Tibial nerve (tissue), 4 donors: ENCODE results near the gene NCKAP1. TPM values are rescaled to one million over a fixed set of nuclear protein-coding genes. Genes with fewer than 3 reads are reported as not detected.

Source experiments
- DNase-seq, 2 donors: peaks; one replicate each; pipeline ENCODE4 v3.0.0-alpha.2; 2019; ENCODE audit warnings: low spot score in 2 of 2
- H3K27ac ChIP-seq, 4 donors: fragments of 200-600 bp; sonication (generic) in 3 of 4; one replicate each; pipeline ENCODE4 v1.5.1; 2017 to 2019; ENCODE audit warnings: mild to moderate bottlenecking in 1 of 4
- H3K27me3 ChIP-seq, 2 donors: fragments of 200-600 bp; sonication (generic) in 1 of 2; one replicate each; pipeline versions ENCODE4 v1.5.1 to v1.6.0; 2017 to 2019
- H3K36me3 ChIP-seq, 3 donors: fragments of 200-600 bp; sonication (generic); one replicate each; pipeline ENCODE4 v1.5.1; 2018 to 2019
- H3K4me1 ChIP-seq, 4 donors: fragments of 200-600 bp; sonication (generic) in 3 of 4; one replicate each; pipeline ENCODE4 v1.5.1; 2017 to 2019
- H3K4me3 ChIP-seq, 4 donors: fragments of 200-600 bp; sonication (generic) in 3 of 4; one replicate each; pipeline ENCODE4 v1.5.1; 2017 to 2019; ENCODE audit warnings: mild to moderate bottlenecking in 1 of 4, moderate library complexity in 1 of 4
- H3K9me3 ChIP-seq, 4 donors: fragments of 200-600 bp; sonication (generic) in 3 of 4; one replicate each; pipeline ENCODE4 v1.5.1; 2017 to 2019
- CTCF ChIP-seq, 5 experiments: fragments of 200-600 bp in 3 of 5; fragments of 450-650 bp in 2 of 5; sonication (generic) in 3 of 5; IDR thresholded peaks; one replicate each; pipeline ENCODE4 v1.5.1; 2016 to 2019; ENCODE audit warnings: antibody characterized with exemption in 5 of 5, mild to moderate bottlenecking in 3 of 5, moderate library complexity in 2 of 5
- EP300 ChIP-seq, 2 donors: sonication (generic); formaldehyde crosslinking; IDR thresholded peaks; one replicate each; pipeline ENCODE4 v1.6.1; 2017; ENCODE audit warnings: antibody characterized with exemption in 2 of 2, mild to moderate bottlenecking in 1 of 2
- POLR2A ChIP-seq, 2 donors: fragments of 450-650 bp; IDR thresholded peaks; one replicate each; pipeline ENCODE4 v1.6.1; 2017; ENCODE audit warnings: antibody characterized with exemption in 2 of 2, mild to moderate bottlenecking in 2 of 2, moderate library complexity in 2 of 2
- WGBS, 2 donors: methylation state at CpG; one replicate each; pipeline ENCODE4 v1.1.5; 2018; 5-methylcytosine and 5-hydroxymethylcytosine counted together
- total RNA-seq, 4 donors: library from RNA; depleted of rRNA; stranded (reverse); fragments of >200 nt; gene quantifications; one replicate each; pipeline ENCODE4 v1.1.0, GENCODE V29; 2016

NCKAP1 gene
- total RNA-seq, 4 donors from 2014 or later, result 80.6 to 114 (median 85.6) TPM

GRCh38 chr2:182914852-182915251, 123.4 kb downstream of the NCKAP1 start:
- DNase-seq, result no peak
- no peaks in the 10 kb centered on the region for H3K27me3 ChIP-seq
- 65 to 76% methylated on average over 1 of the region's 1 CpG for WGBS, 2 donors
- peaks cover 0 to 68% (median 2%) of the 10 kb centered on the region in 3 donors for H3K36me3 ChIP-seq
- no peaks in the 10 kb centered on the region for H3K9me3 ChIP-seq
- H3K4me1 ChIP-seq, result no peaks in the 10 kb centered on the region
- H3K27ac ChIP-seq, result no peak overlapping the region
- H3K4me3 ChIP-seq, result no peak overlapping the region
- TF ChIP-seq POLR2A (IDR thresholded peaks at IDR 0.05), result no peak
- TF ChIP-seq EP300 (IDR thresholded peaks at IDR 0.05), result no peak
- no peak for TF ChIP-seq CTCF (IDR thresholded peaks at IDR 0.05)

GRCh38 chr2:182913064-182913463, 125.2 kb downstream of the NCKAP1 start:
- 94 to 100% methylated on average over 1 of the region's 1 CpG for WGBS, 2 donors
- DNase-seq, result no peak
- Histone ChIP-seq H3K36me3 (peaks cover 0 to 75% (median 2%) of the 10 kb centered on the region in 3 donors), H3K4me3 (no peak overlapping the region), H3K27ac (no peak overlapping the region), H3K4me1 (no peaks in the 10 kb centered on the region), H3K9me3 (no peaks in the 10 kb centered on the region), H3K27me3 (no peaks in the 10 kb centered on the region)
- TF ChIP-seq POLR2A (IDR thresholded peaks at IDR 0.05) (no peak), EP300 (IDR thresholded peaks at IDR 0.05) (no peak), CTCF (IDR thresholded peaks at IDR 0.05) (no peak)

GRCh38 chr2:182912518-182912915, 125.7 kb downstream of the NCKAP1 start:
- DNase-seq, result no peak
- H3K36me3 ChIP-seq, result peaks cover 0 to 79% (median 2%) of the 10 kb centered on the region in 3 donors

GRCh38 chr2:182911813-182912517, 126.3 kb downstream of the NCKAP1 start:
- Histone ChIP-seq H3K4me3 (no peak overlapping the region), H3K9me3 (no peaks in the 10 kb centered on the region), H3K27ac (no peak overlapping the region), H3K36me3 (peaks cover 0 to 82% (median 2%) of the 10 kb centered on the region in 3 donors), H3K4me1 (no peaks in the 10 kb centered on the region), H3K27me3 (no peaks in the 10 kb centered on the region)
- no peak for DNase-seq
- 58 to 60% methylated on average over 2 of the region's 2 CpGs for WGBS, 2 donors
- TF ChIP-seq CTCF (IDR thresholded peaks at IDR 0.05), result no peak
- TF ChIP-seq EP300 (IDR thresholded peaks at IDR 0.05), result no peak
- no peak for TF ChIP-seq POLR2A (IDR thresholded peaks at IDR 0.05)

More at GRCh38 chr2:182912518-182912915, 125.7 kb downstream of the NCKAP1 start:
- WGBS, 2 donors, result 90 to 92% methylated on average over 3 of the region's 3 CpGs
- Histone ChIP-seq H3K9me3 (no peaks in the 10 kb centered on the region), H3K27ac (no peak overlapping the region), H3K27me3 (no peaks in the 10 kb centered on the region), H3K4me1 (no peaks in the 10 kb centered on the region), H3K4me3 (no peak overlapping the region)
- no peak for TF ChIP-seq POLR2A (IDR thresholded peaks at IDR 0.05)
- TF ChIP-seq EP300 (IDR thresholded peaks at IDR 0.05), result no peak
- TF ChIP-seq CTCF (IDR thresholded peaks at IDR 0.05), result no peak

GRCh38 chr2:182910965-182911364, 127.3 kb downstream of the NCKAP1 start:
- Histone ChIP-seq H3K27me3 (no peaks in the 10 kb centered on the region), H3K4me1 (no peaks in the 10 kb centered on the region), H3K9me3 (no peaks in the 10 kb centered on the region), H3K36me3 (peaks cover 0 to 74% (median 2%) of the 10 kb centered on the region in 3 donors), H3K27ac (no peak overlapping the region), H3K4me3 (no peak overlapping the region)
- no peak for TF ChIP-seq EP300 (IDR thresholded peaks at IDR 0.05)
- no peak for TF ChIP-seq CTCF (IDR thresholded peaks at IDR 0.05)
- TF ChIP-seq POLR2A (IDR thresholded peaks at IDR 0.05), result no peak
- WGBS, 2 donors, result 95 to 100% methylated on average over 1 of the region's 1 CpG
- DNase-seq, result no peak
